Activated CD8-positive, alpha-beta memory T cell treated with anti-CD3 and anti-CD28 coated beads, Interleukin-2, amount 50 U/mL, for 4 hours (primary cell): Measurements from ENCODE around the gene COL6A3.
"Not testable (repeated sequence)": the region's sequence is repeated elsewhere in the genome, so short reads cannot be mapped to it uniquely, and the experiment has no call there.

Experiments used
- DNase-seq: peaks from one replicate; pipeline ENCODE4 v3.0.0-alpha.2; 2020

Gene COL6A3

GRCh38 chr2:237412988-237413776, 782 bp downstream of the COL6A3 start:
- no peak for DNase-seq

GRCh38 chr2:237412646-237412987, 1.3 kb downstream of the COL6A3 start:
- no peak for DNase-seq

- DNase-seq, result no peak
Measured at GRCh38 chr2:237411683-237412423, 2.1 kb downstream of the COL6A3 start.

- DNase-seq, result no peak
Measured at GRCh38 chr2:237411092-237411601, 2.8 kb downstream of the COL6A3 start.

GRCh38 chr2:237409263-237409662, 4.7 kb downstream of the COL6A3 start:
- not testable (repeated sequence) for DNase-seq

GRCh38 chr2:237408335-237409000, 5.5 kb downstream of the COL6A3 start:
- DNase-seq, result no peak

- no peak for DNase-seq
Measured at GRCh38 chr2:237407700-237408099, 6.3 kb downstream of the COL6A3 start.

- no peak for DNase-seq
Measured at GRCh38 chr2:237406371-237406895, 7.5 kb downstream of the COL6A3 start.

- DNase-seq, result no peak
Measured at GRCh38 chr2:237405605-237406004, 8.4 kb downstream of the COL6A3 start.

- no peak for DNase-seq
Measured at GRCh38 chr2:237405006-237405559, 8.9 kb downstream of the COL6A3 start.

GRCh38 chr2:237404413-237404812, 9.6 kb downstream of the COL6A3 start:
- no peak for DNase-seq

- DNase-seq, result no peak
Measured at GRCh38 chr2:237403024-237403882, 10.7 kb downstream of the COL6A3 start.

GRCh38 chr2:237400199-237400598, 13.8 kb downstream of the COL6A3 start:
- DNase-seq, result no peak

GRCh38 chr2:237397072-237397471, 16.9 kb downstream of the COL6A3 start:
- DNase-seq, result no peak

- DNase-seq, result no peak
Measured at GRCh38 chr2:237393523-237393922, 20.4 kb downstream of the COL6A3 start.

GRCh38 chr2:237392186-237392585, 21.8 kb downstream of the COL6A3 start:
- DNase-seq, result no peak

GRCh38 chr2:237391140-237391539, 22.8 kb downstream of the COL6A3 start:
- DNase-seq, result no peak

GRCh38 chr2:237390235-237390634, 23.7 kb downstream of the COL6A3 start:
- DNase-seq, result no peak

- DNase-seq, result no peak
Measured at GRCh38 chr2:237389831-237390230, 24.1 kb downstream of the COL6A3 start.

GRCh38 chr2:237388036-237388435, 25.9 kb downstream of the COL6A3 start:
- DNase-seq, result no peak

GRCh38 chr2:237384672-237385020, 29.3 kb downstream of the COL6A3 start:
- no peak for DNase-seq

GRCh38 chr2:237383991-237384671, 29.8 kb downstream of the COL6A3 start:
- no peak for DNase-seq
